ENCODE data around the gene ZNF175.

Gene ZNF175

DNA sequence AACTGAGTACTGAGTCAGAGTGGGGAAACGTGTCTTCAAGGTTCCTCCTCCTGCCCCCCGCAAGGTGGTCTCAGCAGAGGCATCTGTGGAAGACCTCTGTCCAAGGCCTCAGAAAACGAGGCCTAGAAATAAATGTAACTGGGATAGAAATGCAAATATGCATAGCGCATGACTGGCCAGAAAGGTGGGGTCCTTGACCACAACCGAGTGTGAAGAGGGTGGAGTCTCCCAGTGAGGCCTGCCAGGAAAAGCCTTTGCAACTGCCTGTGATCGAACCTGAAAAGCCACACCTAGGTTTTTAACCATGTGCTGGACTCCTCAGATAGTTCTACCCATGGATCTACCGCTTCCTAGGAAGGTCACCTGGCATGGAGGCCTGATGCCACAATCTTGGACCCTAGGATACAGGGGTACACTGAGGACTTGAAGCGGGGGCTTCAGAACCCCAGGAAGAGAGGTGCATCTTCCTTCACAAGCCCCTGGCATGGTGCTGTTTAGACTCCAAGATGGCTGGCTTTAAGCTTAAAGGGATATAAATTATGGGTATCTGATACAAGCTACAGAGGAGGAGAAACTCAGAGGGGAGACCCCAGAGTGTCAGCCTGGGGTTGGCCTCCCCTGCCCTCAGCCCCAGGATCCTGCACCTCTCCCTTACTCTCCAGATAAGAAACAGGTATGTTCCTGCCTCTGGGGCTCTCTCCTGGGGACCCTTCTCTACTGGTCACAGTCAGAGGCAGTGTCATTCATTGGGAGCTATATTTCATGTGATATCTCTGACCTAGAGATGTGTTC, 21.4 kb upstream of the ZNF175 start:
- no peak for DNase-seq (ENCODE audit: low read depth, low spot score)

DNA sequence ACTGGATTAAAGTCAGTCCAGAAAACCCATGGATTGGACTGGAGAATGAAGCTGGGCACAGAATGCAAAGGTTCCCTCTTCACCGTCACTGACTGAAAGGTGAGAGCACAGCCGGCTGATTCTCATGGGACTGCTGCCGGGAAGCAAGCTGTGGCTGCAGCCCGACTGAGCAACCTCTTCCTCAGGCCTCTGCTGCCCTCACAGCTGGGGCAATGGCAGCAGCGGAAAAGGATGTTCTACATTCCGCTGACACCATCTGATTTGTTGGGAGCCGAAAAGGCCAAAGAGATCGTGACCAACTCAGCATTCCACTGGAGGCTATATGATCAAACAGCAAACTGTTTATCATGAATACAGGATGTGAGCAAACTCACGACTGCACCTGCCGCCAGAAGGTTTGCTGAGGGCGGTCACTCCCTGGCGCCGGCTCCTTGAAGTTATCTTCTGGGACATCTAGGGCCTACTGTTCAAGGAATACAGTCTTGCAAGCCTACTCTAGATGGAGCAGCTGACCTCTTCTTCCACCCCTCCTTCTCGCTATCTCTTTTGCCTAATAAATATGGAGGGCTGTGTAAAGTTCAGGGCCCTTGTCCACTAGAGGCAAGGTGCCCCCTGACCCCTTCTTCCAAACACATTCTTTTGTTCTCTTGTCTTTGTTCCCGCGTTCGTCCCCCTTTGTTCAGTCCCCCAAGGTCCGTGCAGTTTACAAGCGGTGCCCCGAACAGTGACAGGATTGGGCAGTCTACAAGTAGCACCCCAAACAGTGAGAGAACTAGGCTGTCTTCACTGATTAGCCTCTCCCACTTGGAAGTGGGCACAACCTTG, 20.0 kb upstream of the ZNF175 start:
- no peak for DNase-seq (ENCODE audit: low read depth, low spot score)

DNA sequence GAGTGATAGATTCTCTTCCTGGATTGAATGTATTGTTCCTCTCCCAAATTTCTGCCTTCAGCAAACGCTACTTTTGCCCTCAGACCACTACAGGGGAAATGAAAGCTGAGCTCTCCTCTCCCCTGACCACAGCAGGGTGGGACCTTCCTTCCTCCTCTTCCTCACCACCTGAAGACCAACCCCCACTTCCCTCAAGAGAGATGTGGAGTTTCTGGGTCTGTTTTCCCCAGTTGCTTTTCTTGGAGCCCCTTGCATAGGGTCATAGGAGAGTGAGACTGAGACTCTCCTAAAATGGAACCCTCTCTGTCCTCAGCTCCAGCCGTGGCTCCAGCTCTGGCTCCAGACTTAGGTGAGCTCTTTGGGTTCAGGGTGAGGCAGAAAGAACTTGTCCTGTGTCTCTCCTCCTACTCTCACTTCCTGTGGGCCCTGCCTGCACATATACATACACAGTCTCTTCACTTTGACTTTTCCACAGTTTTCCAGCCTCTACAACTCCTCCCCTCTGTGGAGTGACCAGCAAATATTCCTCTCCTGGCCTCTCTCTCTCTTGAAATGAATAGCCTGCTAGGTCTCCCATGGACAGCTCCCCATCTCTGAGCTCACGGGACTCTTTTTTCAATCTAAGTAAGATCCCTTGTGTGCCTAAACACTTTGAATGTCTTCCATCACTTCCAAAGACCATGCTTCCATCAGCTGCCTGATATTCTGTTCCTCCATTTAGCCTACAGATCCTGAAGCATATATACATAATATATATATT, 19.2 kb upstream of the ZNF175 start:
- no peak for DNase-seq (ENCODE audit: low read depth, low spot score)

DNA sequence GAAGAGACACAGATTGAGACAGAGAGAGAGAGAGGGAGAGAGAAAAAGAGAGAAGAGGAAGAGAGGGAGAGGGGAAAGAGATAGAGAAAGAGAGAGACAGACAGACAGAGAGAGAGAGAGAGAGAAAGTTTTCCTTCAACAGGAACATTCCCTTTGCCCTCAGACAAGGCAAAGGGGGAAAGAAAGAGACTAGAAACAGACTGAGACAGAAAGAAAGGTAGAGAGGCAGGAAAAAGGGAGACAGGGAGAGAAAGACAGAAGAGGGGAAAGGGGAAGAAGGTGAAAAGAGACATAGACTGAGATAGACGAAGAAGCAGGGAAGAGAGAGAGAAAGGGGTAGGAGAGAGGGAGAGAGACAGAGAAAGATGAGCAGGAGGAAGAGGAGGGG, 18.5 kb upstream of the ZNF175 start:
- DNase-seq (ENCODE audit: low read depth, low spot score) = no peak

DNA sequence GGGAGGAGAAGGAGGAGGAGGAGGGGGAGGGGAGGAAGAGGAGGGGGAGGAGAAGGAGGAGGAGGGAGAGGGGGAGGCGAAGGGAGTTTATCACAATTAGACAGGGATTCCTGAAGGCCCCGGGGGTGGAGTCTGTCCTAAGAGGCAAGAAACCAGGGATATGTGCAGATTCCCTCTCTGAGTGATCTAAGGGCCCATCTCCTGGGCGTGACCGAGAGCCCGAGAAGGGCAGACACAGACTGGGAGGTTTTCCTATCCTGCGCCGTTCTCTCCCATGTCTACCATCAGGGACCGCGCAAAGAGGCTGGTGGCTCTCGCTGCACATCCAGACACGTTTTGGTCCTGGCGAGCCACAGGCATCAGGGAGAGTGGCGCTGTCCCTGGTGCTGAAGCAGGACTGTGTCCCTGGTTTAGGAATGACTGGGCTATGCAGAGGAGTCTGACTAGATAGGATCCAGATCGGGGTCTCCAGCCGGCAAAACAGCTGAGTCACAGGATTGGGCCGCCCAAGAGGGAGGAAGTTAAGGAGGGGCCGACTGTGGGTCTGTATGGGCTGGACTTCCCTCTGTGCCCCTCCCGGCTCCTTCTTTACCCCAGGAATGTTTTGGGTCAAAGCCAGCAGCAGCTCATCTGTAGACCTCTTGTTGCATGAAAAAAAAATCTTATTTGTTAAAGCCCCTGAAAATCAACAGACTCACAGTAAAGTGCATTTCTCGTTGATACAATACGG, 17.9 kb upstream of the ZNF175 start:
- no peak for DNase-seq (ENCODE audit: low read depth, low spot score)

DNA sequence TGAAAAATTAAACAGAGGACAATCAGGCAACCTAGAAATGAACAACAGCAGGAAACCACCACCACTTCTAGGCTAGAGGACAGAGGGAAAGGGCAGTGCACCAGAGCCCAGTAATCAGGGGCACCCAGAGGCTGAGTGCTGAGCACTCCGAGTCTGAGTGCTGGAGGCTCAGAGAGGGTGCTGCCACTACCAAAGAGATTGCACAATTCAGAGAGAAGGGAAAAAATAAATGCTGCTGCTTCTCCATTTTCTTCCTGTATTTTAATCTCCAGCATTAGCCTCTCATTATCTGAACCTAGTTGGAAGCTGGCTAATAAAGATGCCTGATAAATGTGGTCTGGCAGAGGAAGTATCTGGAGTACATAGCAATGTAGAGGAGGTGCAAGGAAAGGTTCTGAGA, 11.8 kb upstream of the ZNF175 start:
- DNase-seq (ENCODE audit: low read depth, low spot score) = no peak

DNA sequence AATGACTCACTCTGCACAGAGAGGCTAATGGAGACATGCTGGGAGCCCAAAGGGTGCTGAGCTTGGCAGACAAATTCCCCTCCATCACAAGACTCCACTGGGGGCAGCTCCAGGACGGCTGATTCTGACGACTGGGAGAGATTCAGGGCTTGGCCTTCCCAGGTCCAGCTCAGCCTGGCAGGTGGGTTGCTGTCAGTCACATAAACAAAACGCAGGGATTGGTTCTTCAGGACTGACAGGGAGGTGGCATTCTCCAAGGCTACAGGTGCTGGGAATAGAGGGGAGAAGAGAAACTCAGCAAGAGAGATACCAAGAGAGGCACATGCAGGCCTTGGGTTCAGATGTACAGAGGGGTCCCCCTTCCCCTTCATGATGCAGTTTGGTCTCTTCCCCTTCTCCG, 10.7 kb upstream of the ZNF175 start:
- DNase-seq (ENCODE audit: low read depth, low spot score) = no peak

DNA sequence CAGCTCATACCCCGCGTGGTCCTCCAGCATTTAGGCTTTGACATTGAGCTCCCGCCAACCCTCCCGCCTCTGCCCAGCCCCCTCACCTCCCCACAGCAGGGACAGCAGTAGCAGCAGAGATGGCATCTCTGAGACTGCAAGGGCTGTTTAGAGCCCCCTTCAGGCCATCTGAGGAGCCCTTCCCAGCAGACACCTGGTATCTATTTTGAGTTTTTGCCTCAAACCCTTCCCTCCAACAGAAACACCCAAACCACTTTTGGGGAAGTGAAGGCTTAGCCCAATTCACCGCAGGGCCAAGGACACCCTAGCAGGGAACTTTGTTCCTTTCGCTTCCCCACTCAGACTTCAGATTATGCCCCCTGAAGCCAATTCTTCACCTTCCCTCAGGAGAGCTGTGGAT, 6.3 kb upstream of the ZNF175 start:
- no peak for DNase-seq (ENCODE audit: low read depth, low spot score)

DNA sequence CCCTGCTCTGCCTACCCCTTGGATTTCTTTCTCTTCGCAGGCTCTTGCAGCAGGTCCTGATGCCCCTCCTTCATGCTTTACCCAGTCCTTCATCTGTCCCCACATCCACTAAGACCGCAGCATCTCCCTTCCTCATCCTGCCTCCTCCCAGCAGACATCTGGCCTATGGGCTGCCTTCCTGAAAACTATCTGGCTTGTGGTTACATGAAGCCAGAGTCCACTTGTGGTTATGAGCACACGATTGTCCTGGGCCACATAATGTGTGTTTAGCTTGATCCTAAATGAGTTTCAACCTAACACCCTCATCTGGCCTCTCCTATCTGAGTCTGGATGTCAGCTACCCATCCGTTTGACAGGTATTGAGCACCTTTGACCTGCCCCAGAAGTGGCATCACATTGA, 5.5 kb upstream of the ZNF175 start:
- DNase-seq (ENCODE audit: low read depth, low spot score) = no peak

DNA sequence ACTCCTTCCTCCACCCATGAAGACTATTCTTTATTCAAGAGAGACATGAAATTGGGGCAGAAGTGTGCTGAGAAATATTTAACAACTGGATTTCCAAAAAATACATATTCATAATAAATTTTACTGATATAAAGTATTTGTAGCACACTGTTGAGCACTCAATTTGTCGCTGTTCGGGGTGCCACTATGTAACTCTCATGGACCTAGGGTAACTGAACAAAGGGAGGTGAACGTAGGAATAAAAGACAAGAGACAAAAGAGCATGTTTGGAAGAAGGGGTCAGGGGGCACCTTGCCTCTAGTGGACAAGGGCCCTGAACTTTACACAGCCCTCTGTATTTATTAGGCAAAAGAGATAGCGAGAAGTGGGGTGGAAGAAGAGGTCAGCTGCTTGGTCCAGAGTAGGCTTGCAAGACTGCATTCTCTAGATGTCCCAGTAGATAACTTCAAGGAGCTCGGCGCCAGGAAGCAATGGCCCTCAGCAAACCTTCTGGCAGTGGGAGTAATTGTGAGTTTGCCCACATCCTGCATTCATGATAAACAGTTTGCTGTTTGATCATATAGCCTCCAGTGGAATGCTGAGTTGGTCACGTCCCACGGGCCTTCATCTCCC, 4.5 kb upstream of the ZNF175 start:
- no peak for DNase-seq (ENCODE audit: low read depth, low spot score)

DNA sequence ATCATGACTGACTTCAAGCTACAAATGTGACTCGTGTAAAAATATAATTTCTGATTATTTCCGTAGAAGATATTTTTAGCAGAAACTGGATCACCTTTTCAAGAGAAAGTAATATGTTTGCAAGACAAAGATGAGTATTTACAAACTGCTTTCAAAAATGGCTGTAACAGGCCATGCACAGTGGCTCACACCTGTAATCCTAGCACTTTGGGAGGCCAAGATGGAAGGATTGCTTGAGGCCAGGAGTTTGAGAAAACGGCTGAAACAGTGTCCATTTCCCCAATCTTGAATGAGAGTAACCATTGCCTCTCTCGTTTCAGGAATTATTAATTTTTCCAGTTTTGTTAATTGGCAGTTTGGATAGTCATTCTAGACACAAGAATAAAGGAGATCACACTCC, 3.5 kb upstream of the ZNF175 start:
- DNase-seq (ENCODE audit: low read depth, low spot score) = no peak

DNA sequence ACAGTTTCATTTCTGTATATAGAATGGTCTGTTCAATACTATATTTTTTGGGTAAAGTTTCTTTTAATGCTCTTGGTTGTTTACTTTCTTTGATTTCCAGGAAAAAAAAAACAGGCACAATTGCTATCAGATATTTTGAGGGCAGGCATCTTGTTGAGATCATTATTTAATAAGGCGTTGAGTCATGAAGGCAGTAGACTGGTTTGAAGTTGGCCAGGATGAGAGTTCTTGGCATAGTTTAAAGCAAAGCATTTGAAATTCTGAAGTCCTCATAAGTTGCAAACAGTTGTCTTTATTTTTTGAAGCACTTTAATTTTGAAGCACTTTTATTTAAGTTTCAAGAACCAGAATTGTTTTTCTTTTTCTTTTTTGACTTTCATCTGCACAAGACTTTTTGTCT, 2.6 kb upstream of the ZNF175 start:
- DNase-seq (ENCODE audit: low read depth, low spot score) = no peak

DNA sequence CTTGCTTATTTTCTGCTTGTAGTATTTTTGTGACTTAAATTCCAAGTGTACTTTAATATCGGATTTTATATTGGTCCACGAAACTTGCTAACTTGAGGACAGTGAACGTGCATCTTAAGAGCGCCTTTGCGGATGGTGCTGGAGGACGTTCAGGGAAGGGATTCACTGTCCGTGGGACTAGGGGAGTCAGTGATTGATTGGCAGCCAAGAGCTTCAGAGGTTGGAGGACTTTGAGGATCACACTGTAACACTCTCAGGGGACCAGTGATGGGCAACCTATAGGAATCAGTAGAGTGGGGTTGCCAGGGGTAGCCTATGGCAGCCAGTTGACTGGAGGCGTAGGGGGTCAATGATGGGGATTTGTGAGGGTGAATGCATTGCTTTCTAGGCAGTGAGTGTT, 516 bp downstream of the ZNF175 start:
- no peak for DNase-seq (ENCODE audit: low read depth, low spot score)

DNA sequence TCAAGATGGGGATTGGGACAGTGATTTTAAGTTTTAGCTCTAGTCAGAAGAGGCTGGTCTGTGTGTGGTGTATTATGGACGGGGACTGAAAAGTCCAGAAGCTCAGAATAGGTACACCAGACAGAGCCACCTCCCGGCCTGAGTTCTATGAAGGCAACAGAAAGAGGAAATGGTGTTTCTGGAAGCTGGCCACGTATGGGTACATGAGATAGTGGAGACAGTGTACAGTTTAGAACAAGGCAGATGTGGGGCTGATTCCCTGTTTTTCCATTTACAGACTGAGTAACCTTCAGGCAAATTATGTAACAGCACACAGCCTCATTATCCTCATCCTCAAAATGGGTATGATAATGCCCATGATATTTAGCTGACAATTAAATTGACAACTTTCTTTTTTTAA, 1.3 kb downstream of the ZNF175 start:
- DNase-seq (ENCODE audit: low read depth, low spot score) = no peak

DNA sequence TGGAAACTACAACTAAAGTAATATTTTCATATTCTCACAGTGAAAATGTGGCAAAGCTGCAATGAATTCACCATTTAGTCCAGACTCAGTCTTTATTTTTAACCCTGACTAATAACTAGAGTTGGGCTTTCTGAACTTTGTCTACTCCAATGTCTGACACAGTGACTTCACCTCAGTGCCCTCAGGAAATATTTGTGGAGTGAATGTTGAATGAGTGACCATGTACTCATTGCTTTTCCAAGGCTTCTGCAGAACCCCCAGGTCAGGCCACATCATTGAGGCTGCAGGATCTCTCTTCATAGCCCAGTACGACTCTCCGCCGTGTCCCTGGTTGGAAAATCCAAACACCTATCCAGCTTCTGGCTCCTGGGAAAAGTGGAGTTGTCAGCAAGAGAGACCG, 1.8 kb downstream of the ZNF175 start:
- no peak for DNase-seq (ENCODE audit: low read depth, low spot score)

DNA sequence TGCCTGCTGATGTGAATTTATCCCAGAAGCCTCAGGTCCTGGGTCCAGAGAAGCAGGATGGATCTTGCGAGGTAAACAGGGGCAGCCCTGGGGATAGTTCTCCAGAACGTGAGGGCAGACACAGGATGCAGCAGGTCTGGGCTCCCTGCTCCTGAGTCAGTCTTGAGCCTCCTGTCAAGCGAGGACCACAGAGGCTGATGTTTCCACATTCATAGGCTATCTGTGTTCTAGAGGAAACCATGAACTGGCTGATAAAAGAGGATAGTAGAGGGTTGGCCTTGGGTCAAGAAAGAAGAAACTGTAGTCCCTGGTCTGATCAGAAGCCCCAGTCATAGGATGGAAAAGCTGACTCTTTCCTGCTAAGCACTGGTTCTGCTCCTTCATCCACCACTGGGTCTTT, 2.2 kb downstream of the ZNF175 start:
- DNase-seq (ENCODE audit: low read depth, low spot score) = no peak

DNA sequence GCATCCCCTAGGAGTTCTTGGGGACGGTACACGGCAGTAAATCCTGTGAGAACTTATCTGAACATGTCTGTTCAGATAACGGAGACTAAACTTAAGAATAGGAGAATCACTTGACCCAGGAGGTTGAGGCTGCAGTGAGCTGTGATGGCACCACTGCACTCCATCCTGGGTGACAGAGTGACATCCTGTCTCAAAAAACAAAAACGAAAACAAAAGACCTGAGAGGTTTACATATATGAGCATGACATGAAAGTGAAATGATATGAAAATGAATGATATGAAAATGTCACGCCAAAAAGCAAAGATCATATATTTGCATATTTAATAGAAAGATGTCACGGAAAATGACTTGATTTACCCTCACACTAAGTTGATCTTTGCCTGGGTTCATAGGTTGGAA, 5.8 kb downstream of the ZNF175 start:
- no peak for DNase-seq (ENCODE audit: low read depth, low spot score)

DNA sequence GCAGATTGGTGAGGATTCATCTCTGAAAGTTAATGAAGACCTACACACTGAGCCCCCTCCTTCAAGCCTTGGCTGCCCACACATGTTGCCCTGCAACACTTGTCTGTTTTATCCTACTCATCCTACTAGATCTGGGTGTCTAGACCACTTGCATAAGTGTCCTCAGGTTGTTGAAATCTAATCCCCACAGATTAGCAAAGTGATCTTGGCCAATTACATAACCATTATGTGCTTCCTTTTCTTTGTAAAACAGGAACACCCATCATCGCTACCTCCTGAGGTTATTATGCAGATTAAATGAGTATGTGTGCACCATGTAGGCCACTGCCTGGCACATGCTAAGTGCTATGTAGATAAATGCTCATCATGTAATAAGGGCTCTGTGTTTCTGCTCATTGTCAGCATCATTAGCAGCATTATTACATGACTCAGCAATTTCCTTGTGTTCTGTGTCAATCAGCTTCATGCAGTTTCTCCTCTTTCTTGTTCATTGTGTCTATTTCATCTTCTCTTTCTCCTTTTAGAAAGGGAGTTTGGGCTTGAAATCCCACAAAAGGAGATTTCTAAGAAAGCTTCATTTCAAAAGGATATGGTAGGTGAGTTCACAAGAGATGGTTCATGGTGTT, 15.1 kb downstream of the ZNF175 start:
- no peak for DNase-seq (ENCODE audit: low read depth, low spot score)

DNA sequence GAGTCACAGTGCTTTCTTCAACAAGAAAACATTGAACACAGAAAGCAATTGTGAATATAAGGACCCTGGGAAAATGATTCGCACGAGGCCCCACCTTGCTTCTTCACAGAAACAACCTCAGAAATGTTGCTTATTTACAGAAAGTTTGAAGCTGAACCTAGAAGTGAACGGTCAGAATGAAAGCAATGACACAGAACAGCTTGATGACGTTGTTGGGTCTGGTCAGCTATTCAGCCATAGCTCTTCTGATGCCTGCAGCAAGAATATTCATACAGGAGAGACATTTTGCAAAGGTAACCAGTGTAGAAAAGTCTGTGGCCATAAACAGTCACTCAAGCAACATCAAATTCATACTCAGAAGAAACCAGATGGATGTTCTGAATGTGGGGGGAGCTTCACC, 15.7 kb downstream of the ZNF175 start:
- DNase-seq (ENCODE audit: low read depth, low spot score) = no peak

DNA sequence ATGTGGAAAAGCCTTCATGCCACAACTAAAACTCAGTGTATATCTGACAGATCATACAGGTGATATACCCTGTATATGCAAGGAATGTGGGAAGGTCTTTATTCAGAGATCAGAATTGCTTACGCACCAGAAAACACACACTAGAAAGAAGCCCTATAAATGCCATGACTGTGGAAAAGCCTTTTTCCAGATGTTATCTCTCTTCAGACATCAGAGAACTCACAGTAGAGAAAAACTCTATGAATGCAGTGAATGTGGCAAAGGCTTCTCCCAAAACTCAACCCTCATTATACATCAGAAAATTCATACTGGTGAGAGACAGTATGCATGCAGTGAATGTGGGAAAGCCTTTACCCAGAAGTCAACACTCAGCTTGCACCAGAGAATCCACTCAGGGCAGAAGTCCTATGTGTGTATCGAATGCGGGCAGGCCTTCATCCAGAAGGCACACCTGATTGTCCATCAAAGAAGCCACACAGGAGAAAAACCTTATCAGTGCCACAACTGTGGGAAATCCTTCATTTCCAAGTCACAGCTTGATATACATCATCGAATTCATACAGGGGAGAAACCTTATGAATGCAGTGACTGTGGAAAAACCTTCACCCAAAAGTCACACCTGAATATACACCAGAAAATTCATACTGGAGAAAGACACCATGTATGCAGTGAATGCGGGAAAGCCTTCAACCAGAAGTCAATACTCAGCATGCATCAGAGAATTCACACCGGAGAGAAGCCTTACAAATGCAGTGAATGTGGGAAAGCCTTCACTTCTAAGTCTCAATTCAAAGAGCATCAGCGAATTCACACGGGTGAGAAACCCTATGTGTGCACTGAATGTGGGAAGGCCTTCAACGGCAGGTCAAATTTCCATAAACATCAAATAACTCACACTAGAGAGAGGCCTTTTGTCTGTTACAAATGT, 16.4 kb downstream of the ZNF175 start:
- DNase-seq (ENCODE audit: low read depth, low spot score) = no peak
